Measurements from ENCODE around the gene PABPC1L.

The PABPC1L gene

GRCh38 chr20:44963325-44964215, 53.7 kb downstream of the PABPC1L start:
- WGBS, 2 experiments: 85 to 90% methylated on average over 4 of the region's 4 CpGs
- H3K27ac ChIP-seq (ENCODE audit: insufficient read depth, low read depth, low read length, poor library complexity, severe bottlenecking): no peak overlapping the region

GRCh38 chr20:44965651-44966029, 55.8 kb downstream of the PABPC1L start:
- WGBS, 2 experiments: 77 to 80% methylated on average over 5 of the region's 5 CpGs

More at GRCh38 chr20:44963325-44964215, 53.7 kb downstream of the PABPC1L start:
- no peak overlapping the region for H3K4me3 ChIP-seq (ENCODE audit: insufficient read depth, low read depth, low read length)
- no peaks in the 10 kb centered on the region for H3K9me3 ChIP-seq (ENCODE audit: control insufficient read depth, low read length)
- H3K27me3 ChIP-seq (ENCODE audit: control insufficient read depth, insufficient read depth, low read length, poor library complexity, severe bottlenecking): no peaks in the 10 kb centered on the region
- peaks cover 19% of the 10 kb centered on the region for H3K4me1 ChIP-seq (ENCODE audit: control insufficient read depth, insufficient read depth, low read length)
- H3K36me3 ChIP-seq (ENCODE audit: control insufficient read depth, insufficient read depth, low read length): no peaks in the 10 kb centered on the region

GRCh38 chr20:44966030-44966961, 56.4 kb downstream of the PABPC1L start, which contains the start of gene STK4:
STK4 (plus strand) TSS chr20:44966512; CDS start chr20:44966569, 57 bp downstream.
- Histone ChIP-seq H3K36me3 (ENCODE audit: control insufficient read depth, insufficient read depth, low read length) (no peaks in the 10 kb centered on the region), H3K27ac (ENCODE audit: insufficient read depth, low read depth, low read length, poor library complexity, severe bottlenecking) (peak within 1 kb of the TSS; percentile 79), H3K27me3 (ENCODE audit: control insufficient read depth, insufficient read depth, low read length, poor library complexity, severe bottlenecking) (no peaks in the 10 kb centered on the region), H3K9me3 (ENCODE audit: control insufficient read depth, low read length) (no peaks in the 10 kb centered on the region), H3K4me3 (ENCODE audit: insufficient read depth, low read depth, low read length) (peak within 1 kb of the TSS; percentile 91), H3K4me1 (ENCODE audit: control insufficient read depth, insufficient read depth, low read length) (peaks cover 16% of the 10 kb centered on the region)
- 2 to 3% methylated on average over 68 of the region's 68 CpGs for WGBS, 2 experiments

More at GRCh38 chr20:44965651-44966029, 55.8 kb downstream of the PABPC1L start:
- no peaks in the 10 kb centered on the region for H3K9me3 ChIP-seq (ENCODE audit: control insufficient read depth, low read length)
- H3K27me3 ChIP-seq (ENCODE audit: control insufficient read depth, insufficient read depth, low read length, poor library complexity, severe bottlenecking): no peaks in the 10 kb centered on the region
- peak overlapping the region; percentile 91 for H3K4me3 ChIP-seq (ENCODE audit: insufficient read depth, low read depth, low read length)
- no peaks in the 10 kb centered on the region for H3K36me3 ChIP-seq (ENCODE audit: control insufficient read depth, insufficient read depth, low read length)
- peaks cover 14% of the 10 kb centered on the region for H3K4me1 ChIP-seq (ENCODE audit: control insufficient read depth, insufficient read depth, low read length)
- peak overlapping the region; percentile 79 for H3K27ac ChIP-seq (ENCODE audit: insufficient read depth, low read depth, low read length, poor library complexity, severe bottlenecking)

GRCh38 chr20:44967207-44967807, 57.4 kb downstream of the PABPC1L start:
- H3K4me3 ChIP-seq (ENCODE audit: insufficient read depth, low read depth, low read length): peak overlapping the region; percentile 91
- H3K9me3 ChIP-seq (ENCODE audit: control insufficient read depth, low read length): no peaks in the 10 kb centered on the region
- no peaks in the 10 kb centered on the region for H3K36me3 ChIP-seq (ENCODE audit: control insufficient read depth, insufficient read depth, low read length)
- H3K4me1 ChIP-seq (ENCODE audit: control insufficient read depth, insufficient read depth, low read length): peaks cover 16% of the 10 kb centered on the region
- H3K27me3 ChIP-seq (ENCODE audit: control insufficient read depth, insufficient read depth, low read length, poor library complexity, severe bottlenecking): no peaks in the 10 kb centered on the region
- H3K27ac ChIP-seq (ENCODE audit: insufficient read depth, low read depth, low read length, poor library complexity, severe bottlenecking): no peak overlapping the region
- WGBS, 2 experiments: 58 to 61% methylated on average over 5 of the region's 5 CpGs

GRCh38 chr20:44969300-44969894, 59.5 kb downstream of the PABPC1L start:
- 87 to 90% methylated on average over 3 of the region's 3 CpGs for WGBS, 2 experiments
- H3K4me1 ChIP-seq (ENCODE audit: control insufficient read depth, insufficient read depth, low read length): peaks cover 16% of the 10 kb centered on the region

GRCh38 chr20:44970243-44970757, 60.4 kb downstream of the PABPC1L start:
- H3K9me3 ChIP-seq (ENCODE audit: control insufficient read depth, low read length): no peaks in the 10 kb centered on the region
- peaks cover 7% of the 10 kb centered on the region for H3K36me3 ChIP-seq (ENCODE audit: control insufficient read depth, insufficient read depth, low read length)
- 92 to 97% methylated on average over 1 of the region's 1 CpG for WGBS, 2 experiments
- no peak overlapping the region for H3K4me3 ChIP-seq (ENCODE audit: insufficient read depth, low read depth, low read length)
- no peak overlapping the region for H3K27ac ChIP-seq (ENCODE audit: insufficient read depth, low read depth, low read length, poor library complexity, severe bottlenecking)
- H3K4me1 ChIP-seq (ENCODE audit: control insufficient read depth, insufficient read depth, low read length): peaks cover 16% of the 10 kb centered on the region
- H3K27me3 ChIP-seq (ENCODE audit: control insufficient read depth, insufficient read depth, low read length, poor library complexity, severe bottlenecking): no peaks in the 10 kb centered on the region

More at GRCh38 chr20:44969300-44969894, 59.5 kb downstream of the PABPC1L start:
- no peaks in the 10 kb centered on the region for H3K9me3 ChIP-seq (ENCODE audit: control insufficient read depth, low read length)
- H3K27ac ChIP-seq (ENCODE audit: insufficient read depth, low read depth, low read length, poor library complexity, severe bottlenecking): no peak overlapping the region
- no peak overlapping the region for H3K4me3 ChIP-seq (ENCODE audit: insufficient read depth, low read depth, low read length)
- H3K27me3 ChIP-seq (ENCODE audit: control insufficient read depth, insufficient read depth, low read length, poor library complexity, severe bottlenecking): no peaks in the 10 kb centered on the region
- H3K36me3 ChIP-seq (ENCODE audit: control insufficient read depth, insufficient read depth, low read length): peaks cover 7% of the 10 kb centered on the region

- Histone ChIP-seq H3K4me3 (ENCODE audit: insufficient read depth, low read depth, low read length) (no peak overlapping the region), H3K27ac (ENCODE audit: insufficient read depth, low read depth, low read length, poor library complexity, severe bottlenecking) (no peak overlapping the region), H3K9me3 (ENCODE audit: control insufficient read depth, low read length) (no peaks in the 10 kb centered on the region), H3K27me3 (ENCODE audit: control insufficient read depth, insufficient read depth, low read length, poor library complexity, severe bottlenecking) (no peaks in the 10 kb centered on the region), H3K36me3 (ENCODE audit: control insufficient read depth, insufficient read depth, low read length) (peaks cover 7% of the 10 kb centered on the region), H3K4me1 (ENCODE audit: control insufficient read depth, insufficient read depth, low read length) (peaks cover 6% of the 10 kb centered on the region)
- 96 to 100% methylated on average over 2 of the region's 2 CpGs for WGBS, 2 experiments
Observed at GRCh38 chr20:44973053-44973452, 63.2 kb downstream of the PABPC1L start.

- H3K4me3 ChIP-seq (ENCODE audit: insufficient read depth, low read depth, low read length): no peak overlapping the region
- no peaks in the 10 kb centered on the region for H3K4me1 ChIP-seq (ENCODE audit: control insufficient read depth, insufficient read depth, low read length)
- 96 to 97% methylated on average over 4 of the region's 4 CpGs for WGBS, 2 experiments
- no peaks in the 10 kb centered on the region for H3K9me3 ChIP-seq (ENCODE audit: control insufficient read depth, low read length)
- H3K27me3 ChIP-seq (ENCODE audit: control insufficient read depth, insufficient read depth, low read length, poor library complexity, severe bottlenecking): no peaks in the 10 kb centered on the region
- peaks cover 12% of the 10 kb centered on the region for H3K36me3 ChIP-seq (ENCODE audit: control insufficient read depth, insufficient read depth, low read length)
- H3K27ac ChIP-seq (ENCODE audit: insufficient read depth, low read depth, low read length, poor library complexity, severe bottlenecking): no peak overlapping the region
Observed at GRCh38 chr20:44976698-44977097, 66.8 kb downstream of the PABPC1L start.

GRCh38 chr20:44979090-44979621, 69.3 kb downstream of the PABPC1L start:
- Histone ChIP-seq H3K36me3 (ENCODE audit: control insufficient read depth, insufficient read depth, low read length) (peaks cover 4% of the 10 kb centered on the region), H3K27ac (ENCODE audit: insufficient read depth, low read depth, low read length, poor library complexity, severe bottlenecking) (no peak overlapping the region)
- WGBS, 2 experiments: 94 to 100% methylated on average over 2 of the region's 2 CpGs

More at GRCh38 chr20:44979090-44979621, 69.3 kb downstream of the PABPC1L start:
- Histone ChIP-seq H3K9me3 (ENCODE audit: control insufficient read depth, low read length) (no peaks in the 10 kb centered on the region), H3K4me3 (ENCODE audit: insufficient read depth, low read depth, low read length) (no peak overlapping the region), H3K27me3 (ENCODE audit: control insufficient read depth, insufficient read depth, low read length, poor library complexity, severe bottlenecking) (no peaks in the 10 kb centered on the region), H3K4me1 (ENCODE audit: control insufficient read depth, insufficient read depth, low read length) (no peaks in the 10 kb centered on the region)

Data from ectodermal cell (in vitro differentiated cells).